Measurements from ENCODE around the gene HDGF.

GRCh38 chr1:156704166-156704711 lies 47.2 kb downstream of the HDGF start:
- TF ChIP-seq SMARCE1 (IDR thresholded peaks at IDR 0.05), result no peak
- no peak for TF ChIP-seq TAF1 (IDR thresholded peaks at IDR 0.05; ENCODE audit: control insufficient read depth, extremely low read depth, insufficient read depth, low read length, severe bottlenecking)
- TF ChIP-seq MAFG (tag; conservative IDR thresholded peaks at IDR 0.05), result no peak
- no peak for TF ChIP-seq TRIM24 (IDR thresholded peaks at IDR 0.05)
- TF ChIP-seq SIX5 (IDR thresholded peaks at IDR 0.05; ENCODE audit: borderline replicate concordance in 1 of 2, insufficient read depth in 1 of 2, low read depth in 1 of 2, low read length in 2 of 2), result no peak

Measured in K562 (cell line).